Right atrium auricular region (tissue), 2 donors: ENCODE measurements around the gene FITM2. TPM values are rescaled to one million over a fixed set of nuclear protein-coding genes. Genes with fewer than 3 reads are reported as not detected.
"Not testable (repeated sequence)": the region's sequence is repeated elsewhere in the genome, so short reads cannot be mapped to it uniquely, and the experiment has no call there.

Experiments used
- DNase-seq: peaks from one replicate; pipeline ENCODE4 v3.0.0-alpha.2; 2019; ENCODE audit warnings: low spot score
- H3K27ac ChIP-seq, 2 donors: fragments of 200-600 bp; sonication (generic); 1 replicate in 1 of 2; 2 replicates in 1 of 2; pipeline ENCODE4 v1.5.1; 2016 to 2019
- H3K27me3 ChIP-seq, 2 donors: fragments of 200-600 bp; sonication (generic); one replicate each; pipeline versions ENCODE4 v1.5.1 to v1.6.0; 2017 to 2019
- H3K36me3 ChIP-seq: fragments of 200-600 bp; sonication (generic); one replicate; pipeline ENCODE4 v1.5.1; 2016
- H3K4me1 ChIP-seq, 2 donors: fragments of 200-600 bp; sonication (generic); one replicate each; pipeline versions ENCODE4 v1.5.1 to v1.6.0; 2017 to 2019
- H3K4me3 ChIP-seq, 2 donors: fragments of 200-600 bp; sonication (generic); 1 replicate in 1 of 2; 2 replicates in 1 of 2; pipeline ENCODE4 v1.5.1; 2017 to 2019; ENCODE audit warnings: mild to moderate bottlenecking in 1 of 2, moderate library complexity in 1 of 2
- H3K9me3 ChIP-seq, 2 donors: fragments of 200-600 bp; sonication (generic); one replicate each; pipeline ENCODE4 v1.5.1; 2019
- total RNA-seq, 2 donors: library from RNA; depleted of rRNA; stranded (reverse); fragments of >200 nt; gene quantifications; one replicate each; pipeline ENCODE4 v1.1.0, GENCODE V29; 2016
- TF ChIP-seq, protein P1 (sequence below), 2 donors: fragments of 200-600 bp; sonication (generic); IDR thresholded peaks; one replicate each; pipeline ENCODE4 v1.5.1; 2019; ENCODE audit warnings: antibody characterized with exemption in 2 of 2

The FITM2 gene
- total RNA-seq, 2 donors from 2014 or later = 87.1 to 143 TPM

DNA sequence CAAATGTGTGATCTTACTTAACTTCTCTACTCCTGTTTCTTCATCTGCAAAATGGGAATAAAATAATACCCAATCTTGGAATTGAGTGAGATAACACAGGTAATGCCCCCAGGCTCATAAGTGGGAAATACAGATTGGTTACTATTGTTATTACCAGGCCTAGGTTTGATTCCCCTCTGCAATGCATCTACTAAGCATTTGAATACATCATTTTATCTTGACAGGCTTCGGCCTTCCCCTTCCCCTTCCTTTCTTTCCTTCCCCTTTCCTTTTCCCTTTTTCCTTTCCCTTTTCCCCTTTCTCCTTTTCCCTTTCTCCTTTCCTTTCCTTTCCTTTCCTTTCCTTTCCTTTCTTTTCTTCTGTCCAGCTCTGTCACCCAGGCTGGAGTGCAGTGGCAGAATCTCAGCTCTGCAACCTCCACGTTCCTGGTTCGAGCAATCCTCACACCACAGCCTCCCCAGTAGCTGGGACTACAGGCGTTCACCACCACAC, 37.2 kb upstream of the FITM2 start:
- H3K4me1 ChIP-seq = no peaks in the 10 kb centered on the region
- no peaks in the 10 kb centered on the region for H3K36me3 ChIP-seq
- TF ChIP-seq, protein P1, sequence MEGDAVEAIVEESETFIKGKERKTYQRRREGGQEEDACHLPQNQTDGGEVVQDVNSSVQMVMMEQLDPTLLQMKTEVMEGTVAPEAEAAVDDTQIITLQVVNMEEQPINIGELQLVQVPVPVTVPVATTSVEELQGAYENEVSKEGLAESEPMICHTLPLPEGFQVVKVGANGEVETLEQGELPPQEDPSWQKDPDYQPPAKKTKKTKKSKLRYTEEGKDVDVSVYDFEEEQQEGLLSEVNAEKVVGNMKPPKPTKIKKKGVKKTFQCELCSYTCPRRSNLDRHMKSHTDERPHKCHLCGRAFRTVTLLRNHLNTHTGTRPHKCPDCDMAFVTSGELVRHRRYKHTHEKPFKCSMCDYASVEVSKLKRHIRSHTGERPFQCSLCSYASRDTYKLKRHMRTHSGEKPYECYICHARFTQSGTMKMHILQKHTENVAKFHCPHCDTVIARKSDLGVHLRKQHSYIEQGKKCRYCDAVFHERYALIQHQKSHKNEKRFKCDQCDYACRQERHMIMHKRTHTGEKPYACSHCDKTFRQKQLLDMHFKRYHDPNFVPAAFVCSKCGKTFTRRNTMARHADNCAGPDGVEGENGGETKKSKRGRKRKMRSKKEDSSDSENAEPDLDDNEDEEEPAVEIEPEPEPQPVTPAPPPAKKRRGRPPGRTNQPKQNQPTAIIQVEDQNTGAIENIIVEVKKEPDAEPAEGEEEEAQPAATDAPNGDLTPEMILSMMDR (IDR thresholded peaks at IDR 0.05) = no peak
- H3K27me3 ChIP-seq = no peaks in the 10 kb centered on the region
- no peak for DNase-seq
- no peak overlapping the region for H3K4me3 ChIP-seq
- H3K27ac ChIP-seq = no peak overlapping the region
- no peaks in the 10 kb centered on the region for H3K9me3 ChIP-seq

DNA sequence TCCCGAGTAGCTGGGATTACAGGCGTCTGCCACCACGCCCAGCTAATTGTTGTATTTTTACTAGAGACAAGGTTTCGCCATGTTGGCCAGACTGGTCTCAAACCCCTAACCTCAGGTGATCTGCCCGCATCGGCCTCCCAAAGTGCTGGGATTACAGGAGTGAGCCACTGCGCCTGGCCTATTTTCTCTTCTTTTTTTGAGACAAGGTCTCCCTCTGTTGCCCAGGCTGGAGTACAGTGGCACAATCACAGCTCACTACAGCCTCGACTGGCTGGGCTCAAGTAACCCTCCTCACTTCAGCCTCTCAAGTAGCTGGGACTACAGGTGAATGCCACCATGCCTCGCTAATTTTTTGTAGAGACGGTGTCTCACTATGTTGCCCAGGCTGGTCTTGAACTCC, 34.9 kb upstream of the FITM2 start:
- H3K9me3 ChIP-seq, H3K4me3 ChIP-seq, H3K36me3 ChIP-seq, DNase-seq, H3K4me1 ChIP-seq, H3K27ac ChIP-seq, H3K27me3 ChIP-seq: not testable (repeated sequence)

GRCh38 chr20:44345147-44345546, 34.1 kb upstream of the FITM2 start:
- H3K27me3 ChIP-seq = no peaks in the 10 kb centered on the region
- no peak overlapping the region for H3K27ac ChIP-seq
- DNase-seq = no peak
- no peaks in the 10 kb centered on the region for H3K4me1 ChIP-seq
- TF ChIP-seq, protein P1 (IDR thresholded peaks at IDR 0.05) = no peak
- H3K9me3 ChIP-seq = no peaks in the 10 kb centered on the region
- no peaks in the 10 kb centered on the region for H3K36me3 ChIP-seq
- no peak overlapping the region for H3K4me3 ChIP-seq

- no peak for DNase-seq
Observed at GRCh38 chr20:44344723-44345122, 33.7 kb upstream of the FITM2 start.

GRCh38 chr20:44343162-44343675, 32.2 kb upstream of the FITM2 start:
- TF ChIP-seq, protein P1 (IDR thresholded peaks at IDR 0.05) = no peak
- Histone ChIP-seq H3K4me1 (no peaks in the 10 kb centered on the region), H3K27ac (no peak overlapping the region), H3K27me3 (no peaks in the 10 kb centered on the region), H3K36me3 (no peaks in the 10 kb centered on the region), H3K9me3 (no peaks in the 10 kb centered on the region), H3K4me3 (no peak overlapping the region)
- DNase-seq = no peak

More at GRCh38 chr20:44344723-44345122, 33.7 kb upstream of the FITM2 start:
- Histone ChIP-seq H3K4me3 (no peak overlapping the region), H3K27ac (no peak overlapping the region), H3K36me3 (no peaks in the 10 kb centered on the region), H3K27me3 (no peaks in the 10 kb centered on the region), H3K9me3 (no peaks in the 10 kb centered on the region), H3K4me1 (no peaks in the 10 kb centered on the region)
- TF ChIP-seq, protein P1 (IDR thresholded peaks at IDR 0.05) = no peak

DNA sequence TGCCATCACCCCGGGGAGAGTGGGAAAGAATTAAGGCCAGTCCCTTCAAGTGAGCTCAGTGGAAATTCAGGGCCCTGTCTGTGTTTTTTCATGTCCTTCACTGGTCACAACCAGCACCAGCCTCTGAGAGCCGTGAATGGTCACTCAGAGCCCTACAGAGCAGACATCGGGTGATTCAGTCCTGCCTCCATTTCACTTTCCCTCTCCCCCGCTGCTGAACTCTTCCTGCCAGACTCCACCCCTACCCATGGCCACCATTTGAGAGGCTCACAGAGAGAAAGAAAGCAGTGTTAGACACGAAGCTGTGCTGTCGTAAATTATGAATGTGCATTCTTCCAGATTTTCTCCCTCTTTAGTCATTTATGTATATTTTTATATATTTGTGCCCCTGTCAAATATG, 31.2 kb upstream of the FITM2 start:
- Histone ChIP-seq H3K36me3 (no peaks in the 10 kb centered on the region), H3K27ac (no peak overlapping the region), H3K27me3 (no peaks in the 10 kb centered on the region), H3K9me3 (no peaks in the 10 kb centered on the region), H3K4me3 (no peak overlapping the region), H3K4me1 (no peaks in the 10 kb centered on the region)
- TF ChIP-seq, protein P1 (IDR thresholded peaks at IDR 0.05) = no peak
- no peak for DNase-seq
